ENCODE results near the gene LDLRAD2. TPM values are rescaled to one million over a fixed set of nuclear protein-coding genes. Genes with fewer than 3 reads are reported as not detected.
A peak's percentile ranks its signal among the peaks of the same experiment; 100 is the strongest.

LDLRAD2 gene
- total and polyA plus RNA-seq, 4 donors = 0.12 to 2.7 (median 0.23) TPM; not detected in 1

DNA sequence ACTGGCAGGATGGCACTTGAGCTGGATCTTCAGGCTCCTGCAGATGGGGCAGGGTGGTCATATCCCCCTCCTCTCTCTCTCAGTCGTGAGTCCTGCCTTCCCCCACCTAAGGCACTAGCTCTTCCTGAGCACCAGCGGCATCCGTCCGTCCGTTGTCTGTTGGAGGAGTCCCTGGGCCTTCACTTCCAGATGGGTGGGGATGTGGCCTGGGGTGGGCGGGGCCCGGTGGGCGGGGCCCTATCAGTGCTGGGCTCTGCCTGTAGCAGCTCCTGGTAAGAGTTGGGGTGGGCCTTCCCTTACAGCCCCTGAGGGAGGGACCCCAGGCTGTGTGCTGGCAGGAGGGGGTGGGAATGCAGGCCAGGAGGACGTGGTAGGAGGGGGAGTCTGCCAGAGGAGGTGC, 10.3 kb downstream of the LDLRAD2 start:
- 70% methylated on average over 9 of the region's 9 CpGs for WGBS
- peaks cover 0 to 5% (median 0%) of the 10 kb centered on the region in 4 donors for H3K36me3 ChIP-seq (ENCODE audit: control insufficient read depth in 4 of 4, insufficient read depth in 3 of 4, low read depth in 1 of 4, low read length in 3 of 4)
- peak; percentile 67 for DNase-seq (ENCODE audit: low spot score)
- TF ChIP-seq, protein P1, sequence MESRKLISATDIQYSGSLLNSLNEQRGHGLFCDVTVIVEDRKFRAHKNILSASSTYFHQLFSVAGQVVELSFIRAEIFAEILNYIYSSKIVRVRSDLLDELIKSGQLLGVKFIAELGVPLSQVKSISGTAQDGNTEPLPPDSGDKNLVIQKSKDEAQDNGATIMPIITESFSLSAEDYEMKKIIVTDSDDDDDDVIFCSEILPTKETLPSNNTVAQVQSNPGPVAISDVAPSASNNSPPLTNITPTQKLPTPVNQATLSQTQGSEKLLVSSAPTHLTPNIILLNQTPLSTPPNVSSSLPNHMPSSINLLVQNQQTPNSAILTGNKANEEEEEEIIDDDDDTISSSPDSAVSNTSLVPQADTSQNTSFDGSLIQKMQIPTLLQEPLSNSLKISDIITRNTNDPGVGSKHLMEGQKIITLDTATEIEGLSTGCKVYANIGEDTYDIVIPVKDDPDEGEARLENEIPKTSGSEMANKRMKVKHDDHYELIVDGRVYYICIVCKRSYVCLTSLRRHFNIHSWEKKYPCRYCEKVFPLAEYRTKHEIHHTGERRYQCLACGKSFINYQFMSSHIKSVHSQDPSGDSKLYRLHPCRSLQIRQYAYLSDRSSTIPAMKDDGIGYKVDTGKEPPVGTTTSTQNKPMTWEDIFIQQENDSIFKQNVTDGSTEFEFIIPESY (IDR thresholded peaks at IDR 0.05) = no peak
- TF ChIP-seq YY1 (IDR thresholded peaks at IDR 0.05) = no peak
- no peak for TF ChIP-seq HNF4G (IDR thresholded peaks at IDR 0.05)
- no peak for TF ChIP-seq NR2F2 (IDR thresholded peaks at IDR 0.05)
- no peak for TF ChIP-seq RXRA (IDR thresholded peaks at IDR 0.05)
- TF ChIP-seq, protein P2, sequence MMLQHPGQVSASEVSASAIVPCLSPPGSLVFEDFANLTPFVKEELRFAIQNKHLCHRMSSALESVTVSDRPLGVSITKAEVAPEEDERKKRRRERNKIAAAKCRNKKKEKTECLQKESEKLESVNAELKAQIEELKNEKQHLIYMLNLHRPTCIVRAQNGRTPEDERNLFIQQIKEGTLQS (IDR thresholded peaks at IDR 0.05) = no peak
- TF ChIP-seq FOXA1 (IDR thresholded peaks at IDR 0.05) = no peak
- TF ChIP-seq, protein P3, sequence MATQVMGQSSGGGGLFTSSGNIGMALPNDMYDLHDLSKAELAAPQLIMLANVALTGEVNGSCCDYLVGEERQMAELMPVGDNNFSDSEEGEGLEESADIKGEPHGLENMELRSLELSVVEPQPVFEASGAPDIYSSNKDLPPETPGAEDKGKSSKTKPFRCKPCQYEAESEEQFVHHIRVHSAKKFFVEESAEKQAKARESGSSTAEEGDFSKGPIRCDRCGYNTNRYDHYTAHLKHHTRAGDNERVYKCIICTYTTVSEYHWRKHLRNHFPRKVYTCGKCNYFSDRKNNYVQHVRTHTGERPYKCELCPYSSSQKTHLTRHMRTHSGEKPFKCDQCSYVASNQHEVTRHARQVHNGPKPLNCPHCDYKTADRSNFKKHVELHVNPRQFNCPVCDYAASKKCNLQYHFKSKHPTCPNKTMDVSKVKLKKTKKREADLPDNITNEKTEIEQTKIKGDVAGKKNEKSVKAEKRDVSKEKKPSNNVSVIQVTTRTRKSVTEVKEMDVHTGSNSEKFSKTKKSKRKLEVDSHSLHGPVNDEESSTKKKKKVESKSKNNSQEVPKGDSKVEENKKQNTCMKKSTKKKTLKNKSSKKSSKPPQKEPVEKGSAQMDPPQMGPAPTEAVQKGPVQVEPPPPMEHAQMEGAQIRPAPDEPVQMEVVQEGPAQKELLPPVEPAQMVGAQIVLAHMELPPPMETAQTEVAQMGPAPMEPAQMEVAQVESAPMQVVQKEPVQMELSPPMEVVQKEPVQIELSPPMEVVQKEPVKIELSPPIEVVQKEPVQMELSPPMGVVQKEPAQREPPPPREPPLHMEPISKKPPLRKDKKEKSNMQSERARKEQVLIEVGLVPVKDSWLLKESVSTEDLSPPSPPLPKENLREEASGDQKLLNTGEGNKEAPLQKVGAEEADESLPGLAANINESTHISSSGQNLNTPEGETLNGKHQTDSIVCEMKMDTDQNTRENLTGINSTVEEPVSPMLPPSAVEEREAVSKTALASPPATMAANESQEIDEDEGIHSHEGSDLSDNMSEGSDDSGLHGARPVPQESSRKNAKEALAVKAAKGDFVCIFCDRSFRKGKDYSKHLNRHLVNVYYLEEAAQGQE (IDR thresholded peaks at IDR 0.05) = no peak
- no peak for TF ChIP-seq FOXA2 (IDR thresholded peaks at IDR 0.05)
- TF ChIP-seq EGR1 (IDR thresholded peaks at IDR 0.05; ENCODE audit: low read depth in 2 of 2) = no peak
- no peak overlapping the region for H3K4me3 ChIP-seq (ENCODE audit: low read depth in 1 of 3, low read length in 3 of 3)
- H3K27me3 ChIP-seq (ENCODE audit: control insufficient read depth in 4 of 4, insufficient read depth in 4 of 4, low read length in 3 of 4) = no peaks in the 10 kb centered on the region
- no peaks in the 10 kb centered on the region for H3K9me3 ChIP-seq (ENCODE audit: control insufficient read depth in 4 of 4, low read length in 3 of 4)
- H3K9ac ChIP-seq (ENCODE audit: low read depth in 1 of 2, low read length in 2 of 2) = no peak overlapping the region
- H3K27ac ChIP-seq (ENCODE audit: low read depth in 1 of 2, low read length in 2 of 2) = no peak overlapping the region
- no peaks in the 10 kb centered on the region for H3K4me1 ChIP-seq (ENCODE audit: control insufficient read depth in 4 of 4, insufficient read depth in 4 of 4, low read length in 3 of 4)

- no peak overlapping the region for H3K4me3 ChIP-seq (ENCODE audit: low read depth in 1 of 3, low read length in 3 of 3)
- H3K9ac ChIP-seq (ENCODE audit: low read depth in 1 of 2, low read length in 2 of 2) = no peak overlapping the region
- H3K27ac ChIP-seq (ENCODE audit: low read depth in 1 of 2, low read length in 2 of 2) = no peak overlapping the region
- peaks cover 0 to 5% (median 0%) of the 10 kb centered on the region in 4 donors for H3K36me3 ChIP-seq (ENCODE audit: control insufficient read depth in 4 of 4, insufficient read depth in 3 of 4, low read depth in 1 of 4, low read length in 3 of 4)
- 88% methylated on average over 44 of the region's 44 CpGs for WGBS
- no peaks in the 10 kb centered on the region for H3K27me3 ChIP-seq (ENCODE audit: control insufficient read depth in 4 of 4, insufficient read depth in 4 of 4, low read length in 3 of 4)
- no peak for DNase-seq (ENCODE audit: low spot score)
- no peaks in the 10 kb centered on the region for H3K4me1 ChIP-seq (ENCODE audit: control insufficient read depth in 4 of 4, insufficient read depth in 4 of 4, low read length in 3 of 4)
- H3K9me3 ChIP-seq (ENCODE audit: control insufficient read depth in 4 of 4, low read length in 3 of 4) = no peaks in the 10 kb centered on the region
- TF ChIP-seq NR2F2 (IDR thresholded peaks at IDR 0.05) (no peak), EGR1 (IDR thresholded peaks at IDR 0.05; ENCODE audit: low read depth in 2 of 2) (no peak), TAF1 (conservative IDR thresholded peaks at IDR 0.05) (no peak), HNF4A (conservative IDR thresholded peaks at IDR 0.05) (no peak), RXRA (IDR thresholded peaks at IDR 0.05) (no peak), SP1 (IDR thresholded peaks at IDR 0.05) (no peak), JUND (IDR thresholded peaks at IDR 0.05) (no peak), FOXA2 (IDR thresholded peaks at IDR 0.05) (no peak), YY1 (IDR thresholded peaks at IDR 0.05) (no peak), HNF4G (IDR thresholded peaks at IDR 0.05) (no peak), FOXA1 (IDR thresholded peaks at IDR 0.05) (no peak), GABPA (IDR thresholded peaks at IDR 0.05 in 1 of 2, conservative IDR thresholded peaks at IDR 0.05 in 1 of 2) (no peak), RAD21 (IDR thresholded peaks at IDR 0.05) (no peak)
- TF ChIP-seq, protein P4, sequence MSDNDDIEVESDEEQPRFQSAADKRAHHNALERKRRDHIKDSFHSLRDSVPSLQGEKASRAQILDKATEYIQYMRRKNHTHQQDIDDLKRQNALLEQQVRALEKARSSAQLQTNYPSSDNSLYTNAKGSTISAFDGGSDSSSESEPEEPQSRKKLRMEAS (IDR thresholded peaks at IDR 0.05) = no peak
- TF ChIP-seq, protein P2 (IDR thresholded peaks at IDR 0.05) = no peak
- TF ChIP-seq, protein P5, sequence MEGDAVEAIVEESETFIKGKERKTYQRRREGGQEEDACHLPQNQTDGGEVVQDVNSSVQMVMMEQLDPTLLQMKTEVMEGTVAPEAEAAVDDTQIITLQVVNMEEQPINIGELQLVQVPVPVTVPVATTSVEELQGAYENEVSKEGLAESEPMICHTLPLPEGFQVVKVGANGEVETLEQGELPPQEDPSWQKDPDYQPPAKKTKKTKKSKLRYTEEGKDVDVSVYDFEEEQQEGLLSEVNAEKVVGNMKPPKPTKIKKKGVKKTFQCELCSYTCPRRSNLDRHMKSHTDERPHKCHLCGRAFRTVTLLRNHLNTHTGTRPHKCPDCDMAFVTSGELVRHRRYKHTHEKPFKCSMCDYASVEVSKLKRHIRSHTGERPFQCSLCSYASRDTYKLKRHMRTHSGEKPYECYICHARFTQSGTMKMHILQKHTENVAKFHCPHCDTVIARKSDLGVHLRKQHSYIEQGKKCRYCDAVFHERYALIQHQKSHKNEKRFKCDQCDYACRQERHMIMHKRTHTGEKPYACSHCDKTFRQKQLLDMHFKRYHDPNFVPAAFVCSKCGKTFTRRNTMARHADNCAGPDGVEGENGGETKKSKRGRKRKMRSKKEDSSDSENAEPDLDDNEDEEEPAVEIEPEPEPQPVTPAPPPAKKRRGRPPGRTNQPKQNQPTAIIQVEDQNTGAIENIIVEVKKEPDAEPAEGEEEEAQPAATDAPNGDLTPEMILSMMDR (IDR thresholded peaks at IDR 0.05; ENCODE audit: low read depth, low read length, missing input control) = no peak
- TF ChIP-seq, protein P1 (IDR thresholded peaks at IDR 0.05) = no peak
Measured at GRCh38 chr1:21823206-21823979, 11.3 kb downstream of the LDLRAD2 start.
